GM19328 (cell line): ENCODE results near the gene DENND1A.
"Not testable (repeated sequence)": the region's sequence is repeated elsewhere in the genome, so short reads cannot be mapped to it uniquely, and the experiment has no call there.

Experiments used
- ATAC-seq: cut with Tn5 transposase; IDR thresholded peaks from one replicate; pipeline ENCODE4 v1.9.1; 2021; ENCODE audit warnings: mild to moderate bottlenecking, moderate library complexity; ENCODE audit not compliant: unreplicated experiment

DENND1A gene, protein sequence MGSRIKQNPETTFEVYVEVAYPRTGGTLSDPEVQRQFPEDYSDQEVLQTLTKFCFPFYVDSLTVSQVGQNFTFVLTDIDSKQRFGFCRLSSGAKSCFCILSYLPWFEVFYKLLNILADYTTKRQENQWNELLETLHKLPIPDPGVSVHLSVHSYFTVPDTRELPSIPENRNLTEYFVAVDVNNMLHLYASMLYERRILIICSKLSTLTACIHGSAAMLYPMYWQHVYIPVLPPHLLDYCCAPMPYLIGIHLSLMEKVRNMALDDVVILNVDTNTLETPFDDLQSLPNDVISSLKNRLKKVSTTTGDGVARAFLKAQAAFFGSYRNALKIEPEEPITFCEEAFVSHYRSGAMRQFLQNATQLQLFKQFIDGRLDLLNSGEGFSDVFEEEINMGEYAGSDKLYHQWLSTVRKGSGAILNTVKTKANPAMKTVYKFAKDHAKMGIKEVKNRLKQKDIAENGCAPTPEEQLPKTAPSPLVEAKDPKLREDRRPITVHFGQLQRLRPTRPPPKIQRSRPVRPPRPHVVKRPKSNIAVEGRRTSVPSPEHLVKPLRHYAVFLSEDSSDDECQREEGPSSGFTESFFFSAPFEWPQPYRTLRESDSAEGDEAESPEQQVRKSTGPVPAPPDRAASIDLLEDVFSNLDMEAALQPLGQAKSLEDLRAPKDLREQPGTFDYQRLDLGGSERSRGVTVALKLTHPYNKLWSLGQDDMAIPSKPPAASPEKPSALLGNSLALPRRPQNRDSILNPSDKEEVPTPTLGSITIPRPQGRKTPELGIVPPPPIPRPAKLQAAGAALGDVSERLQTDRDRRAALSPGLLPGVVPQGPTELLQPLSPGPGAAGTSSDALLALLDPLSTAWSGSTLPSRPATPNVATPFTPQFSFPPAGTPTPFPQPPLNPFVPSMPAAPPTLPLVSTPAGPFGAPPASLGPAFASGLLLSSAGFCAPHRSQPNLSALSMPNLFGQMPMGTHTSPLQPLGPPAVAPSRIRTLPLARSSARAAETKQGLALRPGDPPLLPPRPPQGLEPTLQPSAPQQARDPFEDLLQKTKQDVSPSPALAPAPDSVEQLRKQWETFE

DNA sequence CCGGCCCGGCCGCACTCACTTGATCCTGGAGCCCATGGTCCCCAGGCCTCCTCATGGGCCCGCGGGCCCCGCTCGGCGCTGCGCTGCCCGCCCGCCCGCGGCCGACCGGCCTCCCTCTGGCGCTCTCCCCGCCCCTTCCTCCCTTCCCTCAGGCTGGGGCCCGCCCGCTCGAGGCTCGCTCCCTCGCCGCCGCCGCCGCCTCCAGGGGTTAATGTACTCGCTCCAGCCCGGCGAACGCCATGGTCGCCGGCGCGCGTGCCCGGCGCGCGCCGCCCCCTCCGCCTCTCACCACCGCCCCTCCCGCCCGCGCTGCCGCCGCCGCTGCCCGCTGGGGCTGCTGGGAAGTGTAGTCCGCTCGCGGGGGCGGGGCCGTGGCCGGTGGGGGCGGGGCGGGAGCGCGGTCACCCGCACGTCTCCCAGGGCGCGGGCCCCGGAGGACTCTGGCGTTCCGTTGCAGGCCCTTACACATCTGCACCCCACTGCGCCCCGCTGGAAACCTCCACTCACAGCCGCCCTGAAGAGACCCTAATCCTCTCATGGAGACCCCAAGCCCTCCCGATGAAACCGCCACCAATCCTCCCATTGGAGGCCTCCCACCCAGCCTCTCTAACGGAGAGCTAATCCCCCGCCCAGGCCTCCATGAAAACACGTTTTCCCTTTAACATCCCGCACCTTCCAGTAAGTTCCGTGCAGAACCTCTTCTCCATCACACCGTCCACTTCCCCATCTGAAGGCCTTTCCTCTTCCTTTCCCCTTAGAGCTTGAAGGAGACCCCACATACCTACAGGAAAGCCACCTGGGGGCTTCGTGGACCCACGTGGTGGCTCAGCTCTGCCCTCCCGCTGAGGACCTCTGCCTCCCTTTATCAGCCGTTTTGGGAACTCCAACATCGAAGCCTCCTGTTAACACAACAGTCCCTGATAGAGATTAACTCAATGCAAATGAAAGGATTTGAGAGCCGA lies at the start of gene DENND1A:
Gene DENND1A (minus strand): TSS at position 257 of the 962 bp plus-strand sequence. CDS start 221 bp downstream, at position 36.
- ATAC-seq: peak; percentile 75

DNA sequence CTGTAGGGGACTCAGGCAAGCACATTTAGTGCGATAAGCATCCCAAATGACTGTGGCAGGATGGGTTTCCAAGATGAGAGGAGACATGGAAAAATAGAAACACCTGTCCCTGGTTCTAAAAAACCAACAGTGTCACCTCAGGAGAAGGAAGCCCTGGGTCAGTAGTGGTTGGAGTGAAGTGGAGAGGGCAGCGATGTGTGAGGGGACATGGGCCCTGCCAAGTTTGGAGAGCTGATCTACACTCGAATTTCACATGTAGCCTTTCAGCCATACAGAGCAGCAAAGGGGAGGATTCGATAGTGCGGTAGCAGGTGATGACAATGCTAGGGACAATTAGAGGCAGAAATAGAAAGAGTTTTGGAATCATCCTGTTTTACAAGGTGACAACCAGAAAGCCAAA lies 49.1 kb upstream of the DENND1A start:
- no peak for ATAC-seq

DNA sequence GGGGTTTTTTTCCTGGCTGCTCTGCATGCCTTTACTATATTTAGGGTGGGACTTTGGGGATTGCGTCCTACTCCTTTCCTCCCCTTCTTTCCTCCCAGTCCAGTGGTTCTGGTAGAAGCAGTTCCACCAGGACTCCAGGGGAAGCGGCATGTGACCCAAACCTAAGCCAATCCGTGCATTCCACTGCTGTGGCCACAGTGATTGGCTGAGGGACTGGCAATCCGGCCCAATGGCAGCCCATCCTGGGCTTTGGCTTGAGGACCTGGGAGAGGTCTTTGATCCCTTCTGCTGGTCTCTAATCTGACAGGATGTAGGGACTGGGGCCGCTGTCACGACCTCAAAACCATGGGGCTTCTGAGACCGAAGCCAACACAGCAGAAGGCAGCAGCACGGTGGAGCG lies 46.7 kb upstream of the DENND1A start:
- ATAC-seq: not testable (repeated sequence)

DNA sequence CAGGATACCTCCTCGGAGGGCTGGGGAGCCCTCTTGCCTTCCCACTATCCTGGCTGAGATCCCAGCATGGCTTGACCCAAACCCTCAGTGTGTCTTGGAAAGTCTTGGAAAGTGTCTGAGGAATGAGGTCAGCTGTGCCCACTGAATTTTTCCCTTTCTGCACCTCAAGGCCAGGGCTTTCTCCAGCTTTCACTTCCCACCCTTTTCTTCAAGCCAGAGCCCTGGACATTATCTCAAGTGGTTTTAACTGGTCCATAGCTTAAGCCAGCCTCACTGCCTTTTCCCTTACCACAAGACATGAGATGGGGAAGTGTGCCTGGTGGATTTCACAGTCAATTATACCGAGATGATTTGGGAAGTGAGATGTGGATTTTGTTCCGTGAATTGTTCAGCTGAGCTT lies 45.9 kb upstream of the DENND1A start:
- no peak for ATAC-seq

DNA sequence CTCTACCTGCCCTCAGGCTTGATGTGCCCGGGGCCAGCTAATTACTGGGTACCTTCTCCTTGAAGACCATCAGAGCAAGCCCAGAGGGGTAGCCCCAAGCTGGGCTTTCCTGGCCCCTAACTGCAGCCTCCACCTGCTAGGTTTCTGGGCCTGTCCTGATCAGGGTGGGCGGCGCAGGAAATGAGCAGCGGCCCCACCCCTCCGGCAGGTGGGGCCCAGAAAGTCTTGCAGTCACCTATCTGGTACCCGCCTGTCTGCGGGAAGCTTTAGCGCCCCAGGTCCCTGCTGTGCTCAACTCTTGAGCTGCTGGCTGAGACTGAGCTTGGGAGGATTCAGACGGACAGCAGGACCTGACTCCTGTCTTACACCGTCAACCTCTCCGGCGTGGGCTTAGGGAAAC lies 44.5 kb upstream of the DENND1A start:
- ATAC-seq: no peak

DNA sequence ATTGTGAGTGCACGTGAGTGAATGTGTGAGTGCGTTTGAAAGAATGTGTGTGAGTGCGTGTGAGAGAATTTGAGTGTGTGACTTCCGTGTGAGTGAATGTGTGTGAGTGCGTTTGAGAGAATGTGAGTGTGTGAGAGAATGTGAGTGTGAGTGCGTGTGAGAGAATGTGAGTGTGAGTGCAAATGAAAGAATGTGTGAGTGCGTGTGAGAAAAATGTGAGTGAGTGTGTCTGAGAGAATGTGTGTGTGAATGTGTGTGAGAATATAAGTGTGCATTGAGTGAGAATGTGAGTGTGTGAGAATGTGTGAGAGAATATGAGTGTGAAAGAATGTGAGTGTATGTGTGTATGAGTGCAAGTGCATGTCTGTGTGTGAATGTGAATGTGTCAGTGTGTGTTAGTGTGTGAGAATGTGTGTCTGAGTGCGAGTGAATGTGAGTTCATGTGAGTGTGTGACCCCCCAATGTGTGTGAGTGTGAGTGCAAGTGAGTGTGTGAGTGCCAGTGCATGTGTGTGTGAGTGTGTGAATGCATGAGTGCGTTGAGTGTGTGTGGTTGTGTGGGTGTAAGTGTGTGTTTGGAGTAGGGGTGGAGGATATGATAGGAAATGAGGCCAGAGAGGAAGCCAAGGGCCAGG lies 43.8 kb upstream of the DENND1A start:
- no peak for ATAC-seq

DNA sequence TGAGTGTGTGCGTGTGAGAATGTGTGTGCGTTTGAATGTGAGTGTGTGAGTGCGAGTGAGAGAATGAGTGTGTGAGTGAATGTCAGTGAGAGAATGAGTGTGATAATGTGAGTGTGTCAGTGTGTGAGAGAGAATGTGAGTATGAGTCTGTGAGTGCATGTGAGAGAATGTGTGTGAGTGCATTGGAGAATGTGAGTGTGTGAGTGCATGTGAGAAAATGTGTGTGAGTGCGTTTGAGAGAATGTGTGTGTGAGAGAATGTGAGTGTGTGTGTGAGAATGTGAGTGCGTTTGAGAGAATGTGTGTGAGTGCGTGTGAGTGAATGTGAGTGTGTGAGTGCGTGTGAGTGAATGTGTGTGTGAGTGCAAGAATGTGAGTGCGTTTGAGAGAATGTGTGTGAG lies 42.7 kb upstream of the DENND1A start:
- ATAC-seq: no peak

DNA sequence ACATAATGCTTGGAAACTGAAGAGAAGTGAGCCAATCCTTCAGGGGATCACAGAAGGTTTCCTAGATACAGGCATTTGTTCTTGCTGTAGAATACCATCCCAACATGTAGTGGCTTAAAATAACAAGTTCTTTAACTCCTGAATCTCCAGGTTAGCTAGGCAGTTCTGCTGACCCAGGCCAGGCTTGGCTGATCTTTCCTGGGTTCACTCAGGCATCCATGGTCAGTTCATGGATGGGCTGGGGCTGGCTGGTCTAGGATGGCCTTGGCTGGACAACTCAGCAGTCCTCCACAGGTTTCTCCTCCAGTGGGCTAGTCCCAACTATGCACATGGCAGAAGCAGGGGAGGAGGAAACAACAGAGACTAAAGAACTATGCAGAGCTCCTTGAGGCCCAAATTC lies 37.4 kb upstream of the DENND1A start:
- no peak for ATAC-seq

DNA sequence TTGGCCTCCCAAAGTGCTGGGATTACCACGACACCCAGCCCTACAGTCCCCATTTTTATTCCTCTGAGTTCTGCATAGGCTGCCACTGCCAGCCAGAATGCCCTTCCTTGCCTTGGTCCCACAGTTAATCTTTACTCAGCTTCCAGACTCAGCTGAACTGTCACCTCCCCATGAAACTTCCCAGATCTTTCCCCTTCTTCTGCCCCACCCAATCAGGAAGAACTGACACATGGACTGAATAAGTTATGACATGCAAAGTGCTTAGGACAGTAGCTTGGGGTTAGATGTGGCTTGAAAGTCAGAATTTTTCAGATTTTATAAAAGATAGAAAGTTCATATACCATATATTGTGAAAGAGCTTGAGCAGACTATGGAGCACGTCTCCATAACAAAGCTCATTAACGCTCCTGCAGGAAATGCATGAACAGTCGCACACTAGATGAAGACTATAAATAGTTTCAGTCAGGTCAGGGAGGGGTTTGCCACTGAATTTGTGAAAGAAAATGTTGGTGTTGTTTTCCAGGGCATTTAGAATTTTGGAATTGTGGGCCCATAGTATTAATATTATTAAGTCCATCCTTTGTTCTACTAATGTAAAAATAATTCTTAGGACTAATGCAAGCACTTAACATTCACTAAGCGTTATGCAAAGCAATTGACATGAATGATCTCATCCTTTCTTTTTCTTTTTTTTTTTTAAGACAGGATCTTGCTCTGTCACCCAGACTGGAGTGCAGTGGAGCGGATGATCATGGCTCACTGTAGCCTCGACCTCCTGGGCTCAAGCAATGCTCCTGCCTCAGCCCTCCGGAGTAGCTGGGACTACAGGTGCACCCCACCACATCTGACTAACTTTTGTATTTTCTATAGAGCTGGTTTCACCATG lies 36.1 kb upstream of the DENND1A start:
- no peak for ATAC-seq

DNA sequence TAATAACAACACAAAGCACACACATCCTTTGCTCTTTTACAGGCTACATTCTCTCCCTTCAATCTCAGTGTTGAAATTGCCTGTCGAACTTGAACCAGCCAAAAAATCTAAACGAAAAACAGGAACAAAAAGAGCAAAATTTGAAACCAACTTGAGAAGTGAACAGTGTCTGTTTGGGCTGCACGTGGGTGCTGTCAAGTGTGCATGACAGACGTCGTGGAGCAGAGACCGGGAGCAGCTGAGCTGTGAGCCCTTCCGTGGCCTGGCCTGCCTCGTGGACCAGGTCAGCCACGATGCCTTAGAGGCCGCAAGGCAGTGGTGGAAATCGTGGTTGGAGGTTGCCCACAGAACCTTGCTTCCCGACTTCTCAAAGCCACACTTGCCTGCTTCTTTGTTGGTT lies 34.8 kb upstream of the DENND1A start:
- ATAC-seq: no peak

DNA sequence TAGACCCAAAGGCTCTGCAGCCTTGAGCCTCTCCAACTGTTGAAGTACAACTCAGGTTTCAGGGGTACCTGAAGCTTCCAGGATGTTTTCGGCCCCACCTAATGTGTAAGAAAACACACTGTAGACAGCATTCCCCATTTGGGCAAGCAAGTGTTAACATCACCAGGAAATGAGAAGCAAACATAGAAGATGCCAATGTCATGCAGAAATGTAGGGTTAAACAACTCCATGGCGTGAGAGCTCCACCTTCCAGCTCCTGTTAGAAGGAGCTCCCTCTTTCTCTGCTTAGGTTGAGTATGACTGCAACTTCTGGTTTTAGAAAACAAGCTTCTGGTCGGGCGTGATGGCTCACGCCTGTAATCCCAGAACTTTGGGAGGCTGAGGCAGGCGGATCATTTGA lies 31.0 kb upstream of the DENND1A start:
- ATAC-seq: no peak

DNA sequence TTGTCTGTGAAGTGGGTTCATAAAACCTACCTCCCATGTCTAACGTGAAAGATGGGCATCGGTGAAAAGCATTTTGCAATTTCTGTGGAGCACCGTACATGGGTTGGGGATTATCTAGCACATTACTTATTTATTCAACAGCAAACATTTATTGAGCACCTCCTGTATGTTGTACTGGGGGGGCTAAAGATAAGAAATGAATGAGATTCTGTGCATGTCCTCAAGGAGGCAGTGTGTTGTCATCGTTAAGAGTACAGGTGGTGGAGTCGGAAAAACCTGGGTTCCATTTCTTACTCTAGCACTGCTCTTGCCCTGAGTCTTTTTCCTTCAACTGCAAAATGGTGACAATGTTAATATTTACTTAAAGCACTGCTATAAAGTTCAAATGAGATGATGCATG lies 30.4 kb upstream of the DENND1A start:
- no peak for ATAC-seq

DNA sequence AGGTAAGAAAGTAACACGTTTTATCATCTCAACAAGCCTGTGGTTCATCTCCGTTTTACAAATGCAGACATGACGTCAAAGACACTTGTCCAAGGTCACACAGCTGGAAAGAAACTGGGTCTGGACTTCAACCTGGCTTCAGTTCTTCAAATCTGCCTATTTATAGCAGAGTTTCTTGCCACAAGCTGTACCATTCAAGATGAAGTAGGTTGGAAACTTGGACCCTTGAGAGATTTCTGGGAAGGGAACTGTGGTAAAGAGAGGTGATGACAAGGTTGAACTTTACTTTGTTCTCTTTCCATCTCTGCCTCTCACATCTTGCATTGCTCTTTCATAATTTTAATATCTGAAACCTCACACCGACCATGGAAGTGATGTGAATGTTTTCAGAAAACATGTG lies 29.9 kb upstream of the DENND1A start:
- ATAC-seq: no peak

DNA sequence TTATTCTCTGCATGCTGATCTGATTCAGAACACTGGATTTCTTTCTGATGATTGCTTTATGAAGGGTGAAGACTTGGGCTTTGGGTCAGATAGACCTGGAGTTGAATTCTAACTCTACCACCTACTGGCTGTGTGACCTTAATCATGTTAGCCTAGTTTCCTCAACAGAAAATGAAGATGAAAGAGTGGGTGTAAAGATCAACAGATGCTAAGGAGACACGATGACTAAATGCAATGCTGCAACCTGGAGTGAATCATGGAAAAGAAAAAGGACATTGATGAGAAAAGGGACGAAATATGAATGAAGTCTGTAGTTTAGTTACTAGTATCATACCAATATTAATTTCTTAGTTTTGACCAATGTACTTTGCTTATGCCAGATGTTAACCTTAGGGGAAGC lies 27.8 kb upstream of the DENND1A start:
- no peak for ATAC-seq

DNA sequence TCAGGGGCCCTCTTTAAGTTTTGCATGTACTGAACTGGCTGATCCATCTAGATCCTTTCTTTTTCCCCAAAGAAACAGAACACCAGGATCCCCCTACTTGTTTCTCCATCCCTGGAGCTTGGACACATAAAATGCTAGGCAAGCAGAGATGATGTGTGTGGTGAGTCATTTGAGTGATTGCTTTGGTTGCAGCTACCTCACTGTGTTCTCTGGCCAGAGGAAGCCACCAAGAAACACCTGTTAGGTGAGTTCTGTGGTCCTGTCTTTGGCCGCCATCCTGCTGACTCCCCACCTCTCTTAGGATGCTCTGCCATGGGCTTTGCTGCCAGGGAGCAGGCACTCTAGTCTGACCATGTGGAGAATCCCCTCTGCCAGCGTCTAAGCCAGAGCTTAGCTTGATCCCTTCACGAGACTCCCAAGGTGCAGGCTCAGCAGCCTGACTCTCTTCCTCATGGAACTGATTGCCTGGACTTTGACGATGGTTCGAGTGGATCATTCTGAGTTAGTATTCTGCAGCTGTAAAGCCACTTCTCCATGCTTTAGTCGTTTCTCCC lies 27.3 kb upstream of the DENND1A start:
- no peak for ATAC-seq

DNA sequence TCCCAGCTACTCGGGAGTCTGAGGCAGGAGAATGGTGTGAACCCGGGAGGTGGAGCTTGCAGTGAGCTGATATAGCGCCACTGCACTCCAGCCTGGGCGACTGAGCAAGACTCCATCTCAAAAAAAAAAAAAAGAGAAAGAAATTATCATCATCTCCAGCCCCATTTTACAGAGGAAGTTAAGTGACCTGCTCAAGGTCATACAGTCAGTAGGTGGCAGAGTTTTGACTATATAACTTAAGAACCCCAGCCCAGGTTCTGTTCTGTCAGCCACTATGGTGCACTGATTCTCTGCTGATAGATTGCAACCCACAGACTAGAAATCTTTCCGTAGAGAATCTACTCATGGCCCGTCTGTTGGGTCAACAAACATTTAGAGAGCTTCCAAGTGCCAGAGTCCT lies 25.7 kb upstream of the DENND1A start:
- ATAC-seq: no peak

DNA sequence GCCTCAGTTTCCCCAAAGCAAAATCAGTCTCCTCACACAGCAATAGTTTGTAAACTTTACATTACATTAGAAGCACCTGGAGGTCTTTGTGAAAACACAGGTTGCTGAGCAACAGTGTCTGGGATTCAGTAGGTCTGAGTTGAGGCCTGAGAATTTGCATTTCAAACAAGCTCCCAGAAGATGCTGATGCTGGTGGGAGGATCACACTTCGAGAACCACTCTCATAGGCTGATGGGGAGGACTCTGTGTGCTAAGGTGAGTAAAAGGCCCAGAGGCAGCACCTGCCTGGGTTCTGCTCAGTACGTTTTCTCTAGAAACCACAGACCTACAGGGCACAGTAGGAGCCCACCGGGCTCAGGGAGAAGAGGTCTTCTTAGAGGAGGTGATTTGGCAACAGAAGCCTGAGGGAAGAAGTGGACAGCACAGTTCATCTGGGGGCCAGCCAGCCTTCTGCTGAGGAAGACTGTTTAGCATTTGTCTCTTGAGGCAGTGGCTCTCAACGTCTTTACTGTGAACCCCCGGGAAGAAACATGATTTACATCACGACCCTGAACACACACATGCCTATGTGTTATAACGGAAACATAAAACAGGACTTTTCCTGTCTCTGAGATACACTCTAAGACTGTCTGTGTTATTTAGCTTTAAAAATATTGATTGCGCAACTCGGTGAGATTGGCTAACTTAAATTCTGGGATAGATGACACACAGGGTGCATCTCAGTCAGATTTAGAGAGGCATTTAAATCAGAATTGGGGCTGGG lies 24.8 kb upstream of the DENND1A start:
- ATAC-seq: no peak
